ENCODE results near the gene PTPN3.
"Not testable (repeated sequence)": the region's sequence is repeated elsewhere in the genome, so short reads cannot be mapped to it uniquely, and the experiment has no call there.

Gene PTPN3

GRCh38 chr9:109360771-109361170 lies 137.3 kb downstream of the PTPN3 start:
- H3K27me3 ChIP-seq (ENCODE audit: control insufficient read depth in 1 of 2, insufficient read depth in 1 of 2, low read length in 2 of 2), result peaks cover 4 to 43% of the 10 kb centered on the region in 2 experiments

GRCh38 chr9:109358968-109359603 lies 139.0 kb downstream of the PTPN3 start:
- not testable (repeated sequence) for DNase-seq; H4K91ac ChIP-seq (ENCODE audit: low read length); H2BK15ac ChIP-seq (ENCODE audit: low read depth, poor library complexity, severe bottlenecking); H2BK12ac ChIP-seq (ENCODE audit: low read length in 2 of 2); H2BK5ac ChIP-seq (ENCODE audit: low read depth, low read length, poor library complexity, severe bottlenecking); H3K9me3 ChIP-seq (ENCODE audit: control insufficient read depth, low read length); H3K14ac ChIP-seq (ENCODE audit: low read length in 2 of 2); H2AK5ac ChIP-seq (ENCODE audit: low read length, severe bottlenecking); H2AFZ ChIP-seq (ENCODE audit: low read depth, low read length); H4K8ac ChIP-seq (ENCODE audit: low read length); H3K79me1 ChIP-seq (replicated peaks; ENCODE audit: low read length, poor library complexity, severe bottlenecking); H3K23ac ChIP-seq (ENCODE audit: low read length in 2 of 2); H3K9ac ChIP-seq (ENCODE audit: low read length); H3K18ac ChIP-seq (ENCODE audit: low read depth in 1 of 2, low read length in 2 of 2); H3K36me3 ChIP-seq (ENCODE audit: control insufficient read depth in 1 of 2, insufficient read depth in 2 of 2, low read depth in 1 of 2, low read length in 2 of 2); H3K4ac ChIP-seq (ENCODE audit: low read depth in 1 of 2, low read length in 2 of 2); H3K4me1 ChIP-seq (ENCODE audit: control insufficient read depth, insufficient read depth, low read depth, low read length); H2BK120ac ChIP-seq (ENCODE audit: low read depth, low read length); H3K4me3 ChIP-seq (ENCODE audit: insufficient read depth in 1 of 2, low read depth in 1 of 2, low read length in 2 of 2); H3K27ac ChIP-seq (ENCODE audit: low read length, poor library complexity, severe bottlenecking); H3K4me2 ChIP-seq (ENCODE audit: low read length, poor library complexity, severe bottlenecking)
- 76% methylated on average over 8 of the region's 8 CpGs for WGBS
- H3K27me3 ChIP-seq (ENCODE audit: control insufficient read depth in 1 of 2, insufficient read depth in 1 of 2, low read length in 2 of 2), result peaks cover 0 to 42% of the 10 kb centered on the region in 2 experiments

More at GRCh38 chr9:109360771-109361170, 137.3 kb downstream of the PTPN3 start:
- Histone ChIP-seq H3K27ac (ENCODE audit: low read length, poor library complexity, severe bottlenecking) (no peak overlapping the region), H3K4me3 (ENCODE audit: insufficient read depth in 1 of 2, low read depth in 1 of 2, low read length in 2 of 2) (no peak overlapping the region), H3K79me1 (replicated peaks; ENCODE audit: low read length, poor library complexity, severe bottlenecking) (no peaks in the 10 kb centered on the region), H2BK12ac (ENCODE audit: low read length in 2 of 2) (no peak overlapping the region), H2BK15ac (ENCODE audit: low read depth, poor library complexity, severe bottlenecking) (no peak overlapping the region), H2AFZ (ENCODE audit: low read depth, low read length) (no peak overlapping the region), H3K4me2 (ENCODE audit: low read length, poor library complexity, severe bottlenecking) (no peak overlapping the region), H3K23ac (ENCODE audit: low read length in 2 of 2) (no peak overlapping the region), H3K9me3 (ENCODE audit: control insufficient read depth, low read length) (no peaks in the 10 kb centered on the region), H3K4ac (ENCODE audit: low read depth in 1 of 2, low read length in 2 of 2) (no peak overlapping the region), H2BK120ac (ENCODE audit: low read depth, low read length) (no peak overlapping the region), H3K36me3 (ENCODE audit: control insufficient read depth in 1 of 2, insufficient read depth in 2 of 2, low read depth in 1 of 2, low read length in 2 of 2) (no peaks in the 10 kb centered on the region), H2BK5ac (ENCODE audit: low read depth, low read length, poor library complexity, severe bottlenecking) (no peak overlapping the region), H3K14ac (ENCODE audit: low read length in 2 of 2) (no peak overlapping the region), H2AK5ac (ENCODE audit: low read length, severe bottlenecking) (no peak overlapping the region), H3K9ac (ENCODE audit: low read length) (no peak overlapping the region), H3K4me1 (ENCODE audit: control insufficient read depth, insufficient read depth, low read depth, low read length) (no peaks in the 10 kb centered on the region), H3K18ac (ENCODE audit: low read depth in 1 of 2, low read length in 2 of 2) (no peak overlapping the region), H4K8ac (ENCODE audit: low read length) (no peak overlapping the region), H4K91ac (ENCODE audit: low read length) (no peak overlapping the region)
- DNase-seq, result no peak
- WGBS, result 94% methylated on average over 2 of the region's 5 CpGs

GRCh38 chr9:109355564-109356297 lies 142.4 kb downstream of the PTPN3 start:
- Histone ChIP-seq H2AFZ (ENCODE audit: low read depth, low read length) (no peak overlapping the region), H3K4me1 (ENCODE audit: control insufficient read depth, insufficient read depth, low read depth, low read length) (no peaks in the 10 kb centered on the region), H4K91ac (ENCODE audit: low read length) (no peak overlapping the region), H2BK120ac (ENCODE audit: low read depth, low read length) (no peak overlapping the region), H3K27me3 (ENCODE audit: control insufficient read depth in 1 of 2, insufficient read depth in 1 of 2, low read length in 2 of 2) (peaks cover 6 to 59% of the 10 kb centered on the region in 2 experiments), H3K4me2 (ENCODE audit: low read length, poor library complexity, severe bottlenecking) (no peak overlapping the region), H2BK12ac (ENCODE audit: low read length in 2 of 2) (no peak overlapping the region), H3K18ac (ENCODE audit: low read depth in 1 of 2, low read length in 2 of 2) (no peak overlapping the region), H2BK15ac (ENCODE audit: low read depth, poor library complexity, severe bottlenecking) (no peak overlapping the region), H3K4me3 (ENCODE audit: insufficient read depth in 1 of 2, low read depth in 1 of 2, low read length in 2 of 2) (no peak overlapping the region), H3K79me1 (replicated peaks; ENCODE audit: low read length, poor library complexity, severe bottlenecking) (no peaks in the 10 kb centered on the region), H3K9ac (ENCODE audit: low read length) (no peak overlapping the region), H3K14ac (ENCODE audit: low read length in 2 of 2) (no peak overlapping the region), H3K9me3 (ENCODE audit: control insufficient read depth, low read length) (no peaks in the 10 kb centered on the region), H3K27ac (ENCODE audit: low read length, poor library complexity, severe bottlenecking) (no peak overlapping the region), H3K4ac (ENCODE audit: low read depth in 1 of 2, low read length in 2 of 2) (no peak overlapping the region), H2AK5ac (ENCODE audit: low read length, severe bottlenecking) (no peak overlapping the region), H3K23ac (ENCODE audit: low read length in 2 of 2) (no peak overlapping the region), H4K8ac (ENCODE audit: low read length) (no peak overlapping the region), H3K36me3 (ENCODE audit: control insufficient read depth in 1 of 2, insufficient read depth in 2 of 2, low read depth in 1 of 2, low read length in 2 of 2) (no peaks in the 10 kb centered on the region), H2BK5ac (ENCODE audit: low read depth, low read length, poor library complexity, severe bottlenecking) (no peak overlapping the region)
- WGBS, result 64% methylated on average over 20 of the region's 21 CpGs
- DNase-seq, result no peak

- no peak for DNase-seq
- Histone ChIP-seq H4K91ac (ENCODE audit: low read length) (peak overlapping the region; percentile 34), H3K36me3 (ENCODE audit: control insufficient read depth in 1 of 2, insufficient read depth in 2 of 2, low read depth in 1 of 2, low read length in 2 of 2) (no peaks in the 10 kb centered on the region), H2BK120ac (ENCODE audit: low read depth, low read length) (no peak overlapping the region), H3K27me3 (ENCODE audit: control insufficient read depth in 1 of 2, insufficient read depth in 1 of 2, low read length in 2 of 2) (peaks cover 6 to 53% of the 10 kb centered on the region in 2 experiments), H2AK5ac (ENCODE audit: low read length, severe bottlenecking) (no peak overlapping the region), H3K27ac (ENCODE audit: low read length, poor library complexity, severe bottlenecking) (no peak overlapping the region), H3K4me3 (ENCODE audit: insufficient read depth in 1 of 2, low read depth in 1 of 2, low read length in 2 of 2) (no peak overlapping the region), H3K4me1 (ENCODE audit: control insufficient read depth, insufficient read depth, low read depth, low read length) (no peaks in the 10 kb centered on the region), H2BK15ac (ENCODE audit: low read depth, poor library complexity, severe bottlenecking) (no peak overlapping the region), H3K79me1 (replicated peaks; ENCODE audit: low read length, poor library complexity, severe bottlenecking) (no peaks in the 10 kb centered on the region), H3K23ac (ENCODE audit: low read length in 2 of 2) (no peak overlapping the region), H3K4ac (ENCODE audit: low read depth in 1 of 2, low read length in 2 of 2) (no peak overlapping the region), H2BK5ac (ENCODE audit: low read depth, low read length, poor library complexity, severe bottlenecking) (no peak overlapping the region), H3K9ac (ENCODE audit: low read length) (no peak overlapping the region), H3K9me3 (ENCODE audit: control insufficient read depth, low read length) (no peaks in the 10 kb centered on the region), H3K18ac (ENCODE audit: low read depth in 1 of 2, low read length in 2 of 2) (no peak overlapping the region), H3K14ac (ENCODE audit: low read length in 2 of 2) (no peak overlapping the region), H4K8ac (ENCODE audit: low read length) (no peak overlapping the region), H3K4me2 (ENCODE audit: low read length, poor library complexity, severe bottlenecking) (no peak overlapping the region), H2BK12ac (ENCODE audit: low read length in 2 of 2) (no peak overlapping the region), H2AFZ (ENCODE audit: low read depth, low read length) (no peak overlapping the region)
- WGBS, result 70% methylated on average over 2 of the region's 2 CpGs
These were observed 143.9 kb downstream of the PTPN3 start for GRCh38 chr9:109354190-109354589.
